ENCODE measurements around the gene CCSER2. TPM values are rescaled to one million over a fixed set of nuclear protein-coding genes. Genes with fewer than 3 reads are reported as not detected.

CCSER2 gene
- total RNA-seq, 2 experiments from 2014 or later: 69.8 to 73.5 TPM

- Mint-ChIP-seq H3K27ac (no peak overlapping the region), H3K4me3 (no peak overlapping the region), H3K27me3 (peaks cover 16% of the 10 kb centered on the region), H3K4me1 (ENCODE audit: low read depth) (peaks cover 7% of the 10 kb centered on the region), H3K9me3 (no peaks in the 10 kb centered on the region), H3K36me3 (no peaks in the 10 kb centered on the region)
- CTCF ChIA-PET: interaction anchor here (0.7 to 1.3 kb wide), 3 partner anchors 168 to 286 kb away, joined by 3 to 5 read pairs (median 3); no protein-coding TSS in a partner anchor
- no peak for DNase-seq
- intact Hi-C loops (cut with micrococcal nuclease): loop anchor here (5.0 kb wide), 1 partner anchor 1834 kb away; no protein-coding TSS in a partner anchor
- POLR2A ChIA-PET: no interaction called here
Measured at GRCh38 chr10:84542522-84543490, 214.4 kb downstream of the CCSER2 start.

DNA sequence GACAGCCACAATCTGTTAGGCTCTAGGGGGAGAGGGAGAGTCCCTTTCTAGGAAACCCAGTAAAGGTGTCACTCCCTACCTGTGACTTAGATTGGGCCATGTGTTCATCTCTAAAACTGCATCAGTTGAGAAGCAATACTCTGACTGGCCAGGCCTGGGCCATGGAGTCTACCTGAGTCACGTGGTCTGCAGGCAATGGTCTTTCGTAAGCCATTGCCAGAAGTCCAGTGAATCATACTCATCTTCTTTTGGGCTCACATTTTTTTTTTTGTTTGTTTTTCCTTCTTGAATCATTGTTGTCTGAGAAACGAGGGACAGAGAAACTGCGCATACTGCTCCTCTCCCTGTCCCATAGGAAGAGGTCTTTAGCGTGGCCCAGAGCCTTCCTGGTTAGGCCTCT is 215.6 kb downstream of the CCSER2 start:
- ChIA-PET CTCF (interaction anchor here (1.2 to 1.3 kb wide), 2 partner anchors 169 to 279 kb away, joined by 4 to 5 read pairs; no protein-coding TSS in a partner anchor), POLR2A (no interaction called here)
- H3K27me3 Mint-ChIP-seq: peaks cover 16% of the 10 kb centered on the region
- no peak for DNase-seq
- no peak overlapping the region for H3K27ac Mint-ChIP-seq
- no peaks in the 10 kb centered on the region for H3K36me3 Mint-ChIP-seq
- no peaks in the 10 kb centered on the region for H3K9me3 Mint-ChIP-seq
- H3K4me1 Mint-ChIP-seq (ENCODE audit: low read depth): peaks cover 7% of the 10 kb centered on the region
- intact Hi-C loops (cut with micrococcal nuclease): loop anchor here (5.0 kb wide), 1 partner anchor 1833 kb away; no protein-coding TSS in a partner anchor
- H3K4me3 Mint-ChIP-seq: no peak overlapping the region

- intact Hi-C loops (cut with micrococcal nuclease): no loop called here
- Mint-ChIP-seq H3K27me3 (peaks cover 13% of the 10 kb centered on the region), H3K4me3 (no peak overlapping the region), H3K36me3 (no peaks in the 10 kb centered on the region), H3K4me1 (ENCODE audit: low read depth) (peaks cover 4% of the 10 kb centered on the region), H3K9me3 (no peaks in the 10 kb centered on the region), H3K27ac (no peak overlapping the region)
- POLR2A ChIA-PET: no interaction called here
- CTCF ChIA-PET: no interaction called here
- DNase-seq: no peak
Measured at GRCh38 chr10:84545651-84546050, 217.3 kb downstream of the CCSER2 start.

GRCh38 chr10:84546609-84547008 is 218.2 kb downstream of the CCSER2 start:
- peaks cover 8% of the 10 kb centered on the region for H3K27me3 Mint-ChIP-seq
- H3K4me1 Mint-ChIP-seq (ENCODE audit: low read depth): no peaks in the 10 kb centered on the region
- no peaks in the 10 kb centered on the region for H3K9me3 Mint-ChIP-seq
- no peaks in the 10 kb centered on the region for H3K36me3 Mint-ChIP-seq
- ChIA-PET CTCF (interaction anchor here (1.4 kb wide), 1 partner anchor 9 kb away, joined by 4 read pairs; no protein-coding TSS in a partner anchor), POLR2A (no interaction called here)
- H3K4me3 Mint-ChIP-seq: no peak overlapping the region
- H3K27ac Mint-ChIP-seq: no peak overlapping the region
- intact Hi-C loops (cut with micrococcal nuclease): no loop called here
- DNase-seq: no peak

GRCh38 chr10:84547616-84548015 is 219.2 kb downstream of the CCSER2 start:
- Mint-ChIP-seq H3K27ac (no peak overlapping the region), H3K4me3 (no peak overlapping the region), H3K9me3 (no peaks in the 10 kb centered on the region), H3K4me1 (ENCODE audit: low read depth) (no peaks in the 10 kb centered on the region), H3K27me3 (peaks cover 4% of the 10 kb centered on the region), H3K36me3 (no peaks in the 10 kb centered on the region)
- POLR2A ChIA-PET: no interaction called here
- CTCF ChIA-PET: interaction anchor here (1.1 to 2.0 kb wide), 4 partner anchors 10 to 283 kb away, joined by 3 to 7 read pairs (median 4); no protein-coding TSS in a partner anchor
- intact Hi-C loops (cut with micrococcal nuclease): no loop called here
- DNase-seq: no peak

DNA sequence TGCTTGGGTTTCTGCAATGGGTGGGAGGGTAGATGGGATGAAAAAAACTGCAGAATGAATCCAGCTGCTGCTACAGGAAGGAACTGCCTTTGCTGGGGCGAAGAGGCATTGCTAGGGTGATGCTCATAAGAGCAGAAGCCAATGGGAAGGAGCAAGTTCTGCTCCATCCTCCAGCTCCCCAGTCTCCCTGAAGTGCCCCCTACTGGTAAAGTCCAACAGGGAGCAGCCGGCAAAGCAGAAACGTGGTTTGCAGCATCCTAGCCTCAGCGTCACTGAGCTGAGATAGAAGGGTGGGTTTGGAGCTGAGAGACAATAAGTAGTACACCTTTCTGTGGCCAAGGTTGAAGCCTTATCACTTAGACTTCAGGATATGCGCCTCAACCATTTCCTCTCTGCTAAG is 220.5 kb downstream of the CCSER2 start:
- H3K36me3 Mint-ChIP-seq: no peaks in the 10 kb centered on the region
- DNase-seq: peak; percentile 31
- no peaks in the 10 kb centered on the region for H3K9me3 Mint-ChIP-seq
- POLR2A ChIA-PET: no interaction called here
- intact Hi-C loops (cut with micrococcal nuclease): no loop called here
- peaks cover 4% of the 10 kb centered on the region for H3K27me3 Mint-ChIP-seq
- CTCF ChIA-PET: interaction anchor here (0.9 to 2.6 kb wide), 8 partner anchors 8 to 1856 kb away, joined by 3 to 31 read pairs (median 6); no protein-coding TSS in a partner anchor
- no peak overlapping the region for H3K4me3 Mint-ChIP-seq
- H3K4me1 Mint-ChIP-seq (ENCODE audit: low read depth): no peaks in the 10 kb centered on the region
- no peak overlapping the region for H3K27ac Mint-ChIP-seq

GRCh38 chr10:84549368-84550165 is 221.2 kb downstream of the CCSER2 start:
- no peak overlapping the region for H3K27ac Mint-ChIP-seq
- no peak overlapping the region for H3K4me3 Mint-ChIP-seq
- H3K27me3 Mint-ChIP-seq: peaks cover 4% of the 10 kb centered on the region
- POLR2A ChIA-PET: no interaction called here
- no peaks in the 10 kb centered on the region for H3K36me3 Mint-ChIP-seq
- DNase-seq: no peak
- no peaks in the 10 kb centered on the region for H3K4me1 Mint-ChIP-seq (ENCODE audit: low read depth)
- intact Hi-C loops (cut with micrococcal nuclease): no loop called here
- CTCF ChIA-PET: interaction anchor here (0.9 to 2.6 kb wide), 9 partner anchors 8 to 1856 kb away, joined by 3 to 31 read pairs (median 6); no protein-coding TSS in a partner anchor
- H3K9me3 Mint-ChIP-seq: no peaks in the 10 kb centered on the region

GRCh38 chr10:84550756-84551436 is 222.5 kb downstream of the CCSER2 start:
- DNase-seq: no peak
- Mint-ChIP-seq H3K36me3 (no peaks in the 10 kb centered on the region), H3K27ac (no peak overlapping the region), H3K4me1 (ENCODE audit: low read depth) (no peaks in the 10 kb centered on the region), H3K9me3 (no peaks in the 10 kb centered on the region), H3K27me3 (peaks cover 4% of the 10 kb centered on the region), H3K4me3 (no peak overlapping the region)
- CTCF ChIA-PET: interaction anchor here (0.8 to 2.6 kb wide), 5 partner anchors 11 to 284 kb away, joined by 5 to 31 read pairs (median 6); no protein-coding TSS in a partner anchor
- intact Hi-C loops (cut with micrococcal nuclease): no loop called here
- POLR2A ChIA-PET: no interaction called here

DNA sequence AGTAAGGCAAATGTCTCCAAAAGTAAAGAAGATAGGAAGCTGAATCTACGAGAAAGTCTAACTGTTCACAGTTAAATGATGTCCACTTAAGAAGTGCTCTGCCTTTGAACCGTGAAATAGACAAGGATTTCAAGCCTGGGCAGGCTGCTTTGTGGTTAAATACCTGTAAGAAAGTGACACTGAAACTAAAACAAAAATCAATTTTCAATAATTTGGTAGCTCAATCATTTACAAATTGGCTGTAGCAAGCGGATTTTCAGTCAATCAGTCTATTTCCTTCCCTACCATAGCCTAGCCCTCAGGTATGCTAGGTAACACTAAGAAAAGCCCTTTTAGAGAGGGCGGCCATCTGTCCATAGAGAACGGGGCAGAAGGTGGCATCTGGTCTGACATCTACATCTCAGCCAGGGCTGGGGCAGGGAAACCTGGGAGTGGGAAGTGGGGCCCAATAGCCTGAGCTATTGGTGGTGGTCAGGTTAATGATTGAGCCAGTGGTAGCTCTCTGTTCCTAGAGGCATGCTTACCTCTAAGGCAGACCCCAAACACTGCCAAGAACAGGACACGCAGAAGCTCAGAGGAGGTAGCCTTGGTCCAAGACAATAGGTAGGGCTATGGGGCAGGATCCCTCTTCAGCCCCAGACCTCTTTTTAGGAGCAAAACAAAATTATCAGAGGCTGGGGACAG is 223.2 kb downstream of the CCSER2 start:
- H3K4me3 Mint-ChIP-seq: no peak overlapping the region
- POLR2A ChIA-PET: no interaction called here

DNA sequence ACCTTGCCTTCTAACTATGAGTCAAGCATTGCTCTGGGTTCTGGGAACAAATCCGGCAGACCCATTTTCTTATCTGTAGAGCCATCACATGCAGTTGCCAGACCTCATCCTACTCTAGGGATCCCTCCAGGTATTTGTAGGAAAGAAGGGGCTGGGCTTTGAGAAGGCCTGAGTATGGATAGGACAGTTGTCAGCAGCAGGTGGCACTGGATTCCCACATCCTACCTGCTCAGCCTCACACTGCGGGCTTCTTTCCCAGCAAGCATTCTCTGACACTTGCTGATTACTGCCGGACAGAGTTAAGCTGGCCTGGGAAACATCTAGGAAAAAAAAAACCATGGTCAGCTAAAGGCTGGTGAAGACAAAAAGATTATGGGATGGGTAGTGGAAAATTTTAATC is 224.1 kb downstream of the CCSER2 start:
- intact Hi-C loops (cut with micrococcal nuclease): no loop called here
- CTCF ChIA-PET: interaction anchor here (0.6 to 1.4 kb wide), 2 partner anchors 12 to 14 kb away, joined by 3 to 5 read pairs; no protein-coding TSS in a partner anchor
- Mint-ChIP-seq H3K4me3 (no peak overlapping the region), H3K4me1 (ENCODE audit: low read depth) (no peaks in the 10 kb centered on the region), H3K27ac (no peak overlapping the region), H3K27me3 (peaks cover 4% of the 10 kb centered on the region), H3K36me3 (no peaks in the 10 kb centered on the region), H3K9me3 (no peaks in the 10 kb centered on the region)
- no peak for DNase-seq
- POLR2A ChIA-PET: no interaction called here

More for the DNA sequence above, 223.2 kb downstream of the CCSER2 start:
- CTCF ChIA-PET: interaction anchor here (0.8 to 1.4 kb wide), 2 partner anchors 11 to 14 kb away, joined by 5 read pairs; no protein-coding TSS in a partner anchor
- H3K9me3 Mint-ChIP-seq: no peaks in the 10 kb centered on the region
- peaks cover 4% of the 10 kb centered on the region for H3K27me3 Mint-ChIP-seq
- intact Hi-C loops (cut with micrococcal nuclease): no loop called here
- H3K4me1 Mint-ChIP-seq (ENCODE audit: low read depth): no peaks in the 10 kb centered on the region
- H3K27ac Mint-ChIP-seq: no peak overlapping the region
- no peak for DNase-seq
- no peaks in the 10 kb centered on the region for H3K36me3 Mint-ChIP-seq

DNA sequence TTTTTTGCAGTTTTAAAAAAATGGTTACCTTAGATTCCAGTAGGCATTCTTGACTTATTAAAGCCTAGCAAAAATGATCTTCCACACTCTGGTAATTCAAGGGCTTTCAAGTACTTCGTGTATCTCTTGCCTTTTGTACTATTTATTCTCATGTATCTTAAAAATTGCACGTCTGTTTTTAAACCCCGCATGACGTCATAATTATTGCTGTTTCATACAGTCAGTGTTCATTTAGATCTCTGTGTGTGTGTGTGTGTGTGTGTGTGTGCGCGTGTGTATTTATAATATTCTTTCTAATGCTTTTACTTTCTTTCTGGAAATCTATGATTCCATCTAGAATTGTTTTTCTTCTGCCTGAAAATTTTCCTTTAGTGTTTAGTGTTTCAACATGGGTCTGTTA is 234.2 kb downstream of the CCSER2 start:
- Mint-ChIP-seq H3K27ac (no peak overlapping the region), H3K4me3 (no peak overlapping the region), H3K36me3 (no peaks in the 10 kb centered on the region), H3K9me3 (no peaks in the 10 kb centered on the region), H3K4me1 (ENCODE audit: low read depth) (peaks cover 4% of the 10 kb centered on the region), H3K27me3 (peaks cover 26% of the 10 kb centered on the region)
- intact Hi-C loops (cut with micrococcal nuclease): no loop called here
- DNase-seq: no peak
- ChIA-PET CTCF (no interaction called here), POLR2A (no interaction called here)

Measured in activated CD4-positive, alpha-beta memory T cell treated with anti-CD3 and anti-CD28 coated beads for 36 hours (primary cell).